Stimulated activated CD4-positive, alpha-beta T cell treated with anti-CD3 and anti-CD28 coated beads, Interleukin-4, amount 100 ng/mL, for 48 hours (primary cell): ENCODE data around the gene HECW1.
"Not testable (repeated sequence)": the region's sequence is repeated elsewhere in the genome, so short reads cannot be mapped to it uniquely, and the experiment has no call there.

Source experiments
- DNase-seq, 2 donors: peaks; one replicate each; pipeline ENCODE4 v3.0.0-alpha.2; 2020; ENCODE audit warnings: low read depth in 2 of 2

HECW1 gene

GRCh38 chr7:43208242-43208641, 95.8 kb downstream of the HECW1 start:
- no peak for DNase-seq

- not testable (repeated sequence) for DNase-seq
Observed at GRCh38 chr7:43210539-43210938, 98.1 kb downstream of the HECW1 start.

GRCh38 chr7:43211286-43211685, 98.8 kb downstream of the HECW1 start:
- no peak for DNase-seq

- no peak for DNase-seq
Observed at GRCh38 chr7:43211693-43212092, 99.2 kb downstream of the HECW1 start.

GRCh38 chr7:43212921-43213320, 100.5 kb downstream of the HECW1 start:
- DNase-seq = no peak

- DNase-seq = no peak
Observed at GRCh38 chr7:43215061-43215460, 102.6 kb downstream of the HECW1 start.

- no peak for DNase-seq
Observed at GRCh38 chr7:43217055-43217454, 104.6 kb downstream of the HECW1 start.

GRCh38 chr7:43218901-43219300, 106.5 kb downstream of the HECW1 start:
- not testable (repeated sequence) for DNase-seq

GRCh38 chr7:43220250-43220649, 107.8 kb downstream of the HECW1 start:
- DNase-seq = no peak

GRCh38 chr7:43220742-43221141, 108.3 kb downstream of the HECW1 start:
- no peak for DNase-seq

- DNase-seq = no peak
Observed at GRCh38 chr7:43229801-43230200, 117.4 kb downstream of the HECW1 start.

GRCh38 chr7:43232366-43232765, 119.9 kb downstream of the HECW1 start:
- DNase-seq = no peak

GRCh38 chr7:43234073-43234472, 121.6 kb downstream of the HECW1 start:
- DNase-seq = no peak

GRCh38 chr7:43234968-43235367, 122.5 kb downstream of the HECW1 start:
- no peak for DNase-seq

- DNase-seq = no peak
Observed at GRCh38 chr7:43240565-43240964, 128.1 kb downstream of the HECW1 start.

GRCh38 chr7:43242628-43243255, 130.3 kb downstream of the HECW1 start:
- no peak for DNase-seq

- DNase-seq = no peak
Observed at GRCh38 chr7:43244232-43244631, 131.8 kb downstream of the HECW1 start.

GRCh38 chr7:43244784-43245183, 132.3 kb downstream of the HECW1 start:
- DNase-seq = no peak

- DNase-seq = no peak
Observed at GRCh38 chr7:43247757-43248156, 135.3 kb downstream of the HECW1 start.

- no peak for DNase-seq
Observed at GRCh38 chr7:43248553-43248952, 136.1 kb downstream of the HECW1 start.

- no peak for DNase-seq
Observed at GRCh38 chr7:43248961-43249822, 136.7 kb downstream of the HECW1 start.

GRCh38 chr7:43249823-43250145, 137.3 kb downstream of the HECW1 start:
- no peak for DNase-seq
